NK-92 treated with Interleukin-12 subunit alpha and Interleukin-12 subunit beta, amount 100 ng/mL, for 24 hours (cell line): ENCODE data around the gene SLC17A9.

Experiments used
- DNase-seq: peaks from one replicate; lab custom pipeline; 2025; lab: John Stamatoyannopoulos, UW

Gene SLC17A9

GRCh38 chr20:62952373-62952967 is at the start of gene SLC17A9:
Gene SLC17A9 (plus strand): TSS chr20:62952709. CDS start chr20:62952831, 122 bp downstream.
- DNase-seq, result peak; percentile 55

- DNase-seq, result no peak
Observed at GRCh38 chr20:62902926-62903615, 49.4 kb upstream of the SLC17A9 start.

- no peak for DNase-seq
Observed at GRCh38 chr20:62905536-62906117, 46.9 kb upstream of the SLC17A9 start.

GRCh38 chr20:62906209-62906608 is 46.3 kb upstream of the SLC17A9 start:
- DNase-seq, result no peak

GRCh38 chr20:62906647-62907375 is 45.7 kb upstream of the SLC17A9 start:
- no peak for DNase-seq

GRCh38 chr20:62907384-62908317 is 44.9 kb upstream of the SLC17A9 start:
- DNase-seq, result no peak

- DNase-seq, result no peak
Observed at GRCh38 chr20:62908971-62909791, 43.3 kb upstream of the SLC17A9 start.

GRCh38 chr20:62910217-62910766 is 42.2 kb upstream of the SLC17A9 start:
- no peak for DNase-seq

- no peak for DNase-seq
Observed at GRCh38 chr20:62910777-62911497, 41.6 kb upstream of the SLC17A9 start.

GRCh38 chr20:62911701-62912280 is 40.7 kb upstream of the SLC17A9 start:
- no peak for DNase-seq

- no peak for DNase-seq
Observed at GRCh38 chr20:62913043-62913630, 39.4 kb upstream of the SLC17A9 start.

GRCh38 chr20:62914436-62914835 is 38.1 kb upstream of the SLC17A9 start:
- DNase-seq, result no peak

- no peak for DNase-seq
Observed at GRCh38 chr20:62914970-62915457, 37.5 kb upstream of the SLC17A9 start.

GRCh38 chr20:62916703-62917476 is 35.6 kb upstream of the SLC17A9 start:
- no peak for DNase-seq

- no peak for DNase-seq
Observed at GRCh38 chr20:62917720-62918119, 34.8 kb upstream of the SLC17A9 start.

- no peak for DNase-seq
Observed at GRCh38 chr20:62918147-62918546, 34.4 kb upstream of the SLC17A9 start.

GRCh38 chr20:62918831-62919230 is 33.7 kb upstream of the SLC17A9 start:
- DNase-seq, result no peak

- no peak for DNase-seq
Observed at GRCh38 chr20:62920039-62920645, 32.4 kb upstream of the SLC17A9 start.
